Suprapubic skin (tissue), 4 donors: ENCODE measurements around the gene SLC10A1. TPM values are rescaled to one million over a fixed set of nuclear protein-coding genes. Genes with fewer than 3 reads are reported as not detected.

Experiments
- DNase-seq, 2 donors: peaks; one replicate each; pipeline ENCODE4 v3.0.0-alpha.2; 2019; ENCODE audit warnings: low spot score in 2 of 2
- H3K27ac ChIP-seq: fragments of 200-600 bp; sonication (generic); one replicate; pipeline ENCODE4 v1.5.1; 2019
- H3K27me3 ChIP-seq: fragments of 200-600 bp; sonication (generic); one replicate; pipeline ENCODE4 v1.5.1; 2019
- H3K36me3 ChIP-seq: fragments of 200-600 bp; sonication (generic); one replicate; pipeline ENCODE4 v1.5.1; 2019
- H3K4me1 ChIP-seq: fragments of 200-600 bp; sonication (generic); one replicate; pipeline ENCODE4 v1.5.1; 2019
- H3K4me3 ChIP-seq: fragments of 200-600 bp; sonication (generic); one replicate; pipeline ENCODE4 v1.5.1; 2019; ENCODE audit warnings: mild to moderate bottlenecking
- H3K9me3 ChIP-seq: fragments of 200-600 bp; sonication (generic); one replicate; pipeline ENCODE4 v1.5.1; 2019
- EP300 ChIP-seq: sonication (generic); formaldehyde crosslinking; IDR thresholded peaks from one replicate; pipeline ENCODE4 v1.6.1; 2017; ENCODE audit warnings: antibody characterized with exemption
- POLR2A ChIP-seq, 2 donors: fragments of 450-650 bp; IDR thresholded peaks; one replicate each; pipeline ENCODE4 v1.6.1; 2017; ENCODE audit warnings: antibody characterized with exemption in 2 of 2, mild to moderate bottlenecking in 2 of 2, moderate library complexity in 2 of 2
- POLR2AphosphoS5 ChIP-seq, 3 donors: sonication (generic); formaldehyde crosslinking; IDR thresholded peaks; one replicate each; pipeline ENCODE4 v1.6.1; 2017; ENCODE audit warnings: antibody characterized with exemption in 3 of 3
- WGBS: methylation state at CpG from one replicate; pipeline ENCODE4 v1.1.5; 2018; 5-methylcytosine and 5-hydroxymethylcytosine counted together
- total RNA-seq, 4 donors: library from RNA; depleted of rRNA; stranded (reverse); fragments of >200 nt; gene quantifications; one replicate each; pipeline ENCODE4 v1.1.0, GENCODE V29; 2016
- TF ChIP-seq, protein P1 (sequence below), 2 donors: fragments of 200-600 bp in 1 of 2; fragments of 450-650 bp in 1 of 2; sonication (generic) in 1 of 2; IDR thresholded peaks; one replicate each; pipeline ENCODE4 v1.5.1; 2016 to 2019; ENCODE audit warnings: antibody characterized with exemption in 2 of 2, mild to moderate bottlenecking in 1 of 2, moderate library complexity in 1 of 2

The SLC10A1 gene
- total RNA-seq, 4 donors from 2014 or later = not detected

DNA sequence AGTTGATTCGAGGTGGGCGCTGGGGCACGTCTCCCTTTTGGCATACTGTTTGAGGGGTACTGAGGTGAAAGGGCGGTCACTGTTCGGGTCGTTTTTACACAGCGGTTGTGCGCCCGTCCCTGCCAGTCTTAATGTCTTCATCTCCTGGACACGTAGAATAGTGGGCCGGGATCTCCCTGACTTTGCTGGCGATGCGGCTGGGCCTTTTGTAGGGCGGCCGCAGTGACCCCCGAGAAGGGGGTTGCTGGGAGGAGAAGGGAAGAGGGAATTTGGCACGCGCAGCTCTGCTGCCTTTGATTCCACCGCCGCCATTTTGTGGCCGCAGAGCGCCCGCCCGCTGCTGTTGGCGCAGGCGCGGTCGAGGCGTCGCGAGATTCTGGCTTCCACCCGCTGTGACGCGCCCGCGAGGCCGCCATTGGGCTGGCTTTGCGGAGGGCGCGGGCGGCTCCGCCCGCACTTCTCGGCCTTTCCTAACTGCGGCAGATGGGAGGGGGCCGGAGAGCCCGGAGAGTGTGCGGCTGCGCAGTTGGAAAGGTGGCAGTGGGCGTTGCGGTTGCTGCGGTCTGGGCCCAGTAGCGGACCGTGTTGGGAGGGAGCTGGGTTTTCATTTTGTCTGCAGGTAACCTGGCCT lies 29.6 kb downstream of the SLC10A1 start:
- DNase-seq = peak; percentile 93
- Histone ChIP-seq H3K4me3 (peak overlapping the region; percentile 66), H3K9me3 (no peaks in the 10 kb centered on the region), H3K27ac (peak overlapping the region; percentile 99), H3K4me1 (peaks cover 45% of the 10 kb centered on the region), H3K36me3 (peaks cover 44% of the 10 kb centered on the region), H3K27me3 (peaks cover under 1% of the 10 kb centered on the region)
- under 1% methylated on average over 25 of the region's 54 CpGs for WGBS
- TF ChIP-seq POLR2A (IDR thresholded peaks at IDR 0.05) = peak in 1 of 2 donors; percentile 82
- TF ChIP-seq EP300 = no peak
- TF ChIP-seq POLR2AphosphoS5 (IDR thresholded peaks at IDR 0.05) = peak; percentile 88 to 94 (median 92)

DNA sequence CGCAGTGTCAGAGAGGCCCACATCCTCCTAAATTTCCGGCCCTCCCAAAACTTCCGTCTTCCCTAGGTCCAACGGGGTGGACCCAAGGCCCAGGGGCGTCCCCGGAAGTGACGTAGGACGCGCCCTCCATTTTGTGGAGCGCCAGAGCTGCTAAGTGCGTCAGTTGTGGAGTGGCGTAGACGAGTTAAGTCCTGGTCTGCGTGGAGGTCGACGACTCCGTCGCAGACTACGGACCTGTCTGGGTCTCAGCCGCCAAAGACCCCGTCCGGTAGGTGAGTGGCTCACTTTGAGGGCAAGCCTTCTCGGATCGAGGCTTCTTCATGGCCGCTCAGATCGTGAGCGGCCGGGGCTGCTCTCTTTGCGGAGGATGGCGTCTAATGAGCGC lies 30.1 kb downstream of the SLC10A1 start, which contains the start of gene SRSF5:
Gene SRSF5 (plus strand): TSS at position 159 of the 385 bp plus-strand sequence. CDS start 1,015 bp downstream, outside the sequence.
- Histone ChIP-seq H3K4me1 (peaks cover 45% of the 10 kb centered on the region), H3K27me3 (peaks cover 4% of the 10 kb centered on the region), H3K27ac (peak within 1 kb of the TSS; percentile 99), H3K36me3 (peaks cover 39% of the 10 kb centered on the region), H3K9me3 (no peaks in the 10 kb centered on the region), H3K4me3 (peak within 1 kb of the TSS; percentile 66)
- TF ChIP-seq POLR2AphosphoS5 (IDR thresholded peaks at IDR 0.05) (peak; percentile 98 to 100 (median 100)), POLR2A (IDR thresholded peaks at IDR 0.05) (peak; percentile 92 to 99), EP300 (peak; percentile 17)
- TF ChIP-seq, protein P1, sequence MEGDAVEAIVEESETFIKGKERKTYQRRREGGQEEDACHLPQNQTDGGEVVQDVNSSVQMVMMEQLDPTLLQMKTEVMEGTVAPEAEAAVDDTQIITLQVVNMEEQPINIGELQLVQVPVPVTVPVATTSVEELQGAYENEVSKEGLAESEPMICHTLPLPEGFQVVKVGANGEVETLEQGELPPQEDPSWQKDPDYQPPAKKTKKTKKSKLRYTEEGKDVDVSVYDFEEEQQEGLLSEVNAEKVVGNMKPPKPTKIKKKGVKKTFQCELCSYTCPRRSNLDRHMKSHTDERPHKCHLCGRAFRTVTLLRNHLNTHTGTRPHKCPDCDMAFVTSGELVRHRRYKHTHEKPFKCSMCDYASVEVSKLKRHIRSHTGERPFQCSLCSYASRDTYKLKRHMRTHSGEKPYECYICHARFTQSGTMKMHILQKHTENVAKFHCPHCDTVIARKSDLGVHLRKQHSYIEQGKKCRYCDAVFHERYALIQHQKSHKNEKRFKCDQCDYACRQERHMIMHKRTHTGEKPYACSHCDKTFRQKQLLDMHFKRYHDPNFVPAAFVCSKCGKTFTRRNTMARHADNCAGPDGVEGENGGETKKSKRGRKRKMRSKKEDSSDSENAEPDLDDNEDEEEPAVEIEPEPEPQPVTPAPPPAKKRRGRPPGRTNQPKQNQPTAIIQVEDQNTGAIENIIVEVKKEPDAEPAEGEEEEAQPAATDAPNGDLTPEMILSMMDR (IDR thresholded peaks at IDR 0.05) = no peak
- DNase-seq = peak; percentile 98 to 99
- WGBS = 3% methylated on average over 6 of the region's 31 CpGs

DNA sequence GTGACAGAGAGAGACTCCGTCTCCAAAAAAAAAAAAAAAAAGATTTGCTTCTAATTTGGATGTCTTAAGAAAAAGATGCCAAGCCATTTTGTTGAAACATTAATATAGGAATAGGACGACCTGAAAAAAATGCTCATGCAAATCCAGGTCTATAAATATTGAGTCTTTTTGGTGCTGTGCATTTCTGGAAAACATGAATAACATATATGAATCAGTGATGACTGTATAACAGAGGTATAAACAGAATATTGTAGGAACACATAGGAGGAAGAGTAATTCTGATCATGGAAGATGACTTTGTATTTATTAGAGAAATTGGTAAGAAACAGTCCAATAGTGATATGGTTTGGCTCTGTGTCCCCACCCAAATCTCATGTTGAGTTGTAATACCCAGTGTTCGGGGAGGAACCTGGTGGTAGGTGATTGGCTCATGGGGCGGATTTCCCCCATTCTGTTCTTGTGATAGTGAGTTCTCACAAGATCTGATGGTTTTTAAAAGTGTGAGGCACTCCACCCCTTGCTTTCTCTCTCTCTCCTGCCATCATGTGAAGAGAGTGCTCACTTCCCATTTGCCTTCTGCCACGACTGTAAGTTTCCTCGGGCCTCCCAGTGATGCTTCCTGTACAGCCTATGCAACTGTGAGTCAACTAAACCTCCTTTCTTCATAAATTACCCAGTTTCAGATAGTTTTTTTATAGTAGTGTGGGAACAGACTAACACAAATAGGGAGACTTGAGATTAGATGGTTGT lies 33.1 kb downstream of the SLC10A1 start:
- Histone ChIP-seq H3K9me3 (no peaks in the 10 kb centered on the region), H3K4me1 (peaks cover 17% of the 10 kb centered on the region), H3K36me3 (peaks cover 10% of the 10 kb centered on the region), H3K27ac (no peak overlapping the region), H3K4me3 (no peak overlapping the region), H3K27me3 (peaks cover 4% of the 10 kb centered on the region)
- DNase-seq = no peak
- TF ChIP-seq POLR2A (IDR thresholded peaks at IDR 0.05) = no peak
- 82% methylated on average over 6 of the region's 6 CpGs for WGBS

DNA sequence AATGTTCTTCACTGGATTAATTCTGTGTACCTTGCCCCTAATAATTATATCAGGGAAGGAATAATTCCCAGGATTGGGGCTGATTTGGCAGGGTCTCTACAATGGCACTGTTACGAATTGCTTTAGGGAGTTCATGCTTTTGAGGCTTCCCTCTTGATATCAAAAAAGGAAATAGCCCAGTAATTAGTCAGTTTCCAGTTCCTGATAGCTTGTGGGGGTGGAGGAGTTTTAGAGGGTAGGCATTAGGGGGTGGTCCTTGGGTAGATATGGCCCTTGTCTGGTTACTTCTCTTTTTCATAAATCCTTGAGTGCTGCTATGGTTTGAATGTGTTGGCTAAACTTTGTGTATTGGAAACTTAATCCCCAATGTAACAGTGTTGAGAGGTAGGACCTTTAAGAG lies 36.2 kb downstream of the SLC10A1 start:
- H3K36me3 ChIP-seq = no peaks in the 10 kb centered on the region
- DNase-seq = no peak
- H3K4me1 ChIP-seq = peaks cover 4% of the 10 kb centered on the region
- H3K4me3 ChIP-seq = no peak overlapping the region
- no peak overlapping the region for H3K27ac ChIP-seq
- no peaks in the 10 kb centered on the region for H3K9me3 ChIP-seq
- 79% methylated on average over 1 of the region's 1 CpG for WGBS
- peaks cover 4% of the 10 kb centered on the region for H3K27me3 ChIP-seq
- TF ChIP-seq, protein P1 (IDR thresholded peaks at IDR 0.05) = no peak
- TF ChIP-seq POLR2A (IDR thresholded peaks at IDR 0.05) (no peak), EP300 (no peak), POLR2AphosphoS5 (IDR thresholded peaks at IDR 0.05) (no peak)

DNA sequence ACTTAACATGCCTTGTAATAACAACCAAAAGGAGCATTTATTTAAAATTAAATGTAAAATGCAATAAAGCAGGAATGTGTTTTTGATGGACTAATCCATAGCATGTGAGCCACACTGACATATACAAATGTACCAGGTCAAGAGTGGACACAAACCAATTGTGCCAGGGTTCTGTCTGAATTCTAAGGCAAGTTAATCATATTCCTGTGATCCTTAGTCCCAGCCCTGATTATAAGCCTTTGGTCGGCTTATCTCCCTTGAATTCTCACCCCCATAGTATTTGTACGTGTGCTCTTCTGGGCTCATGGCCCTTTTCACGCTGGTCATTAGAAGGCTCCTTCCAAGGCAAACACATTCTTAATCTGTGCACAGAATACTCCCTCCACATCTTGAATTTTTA lies 40.7 kb downstream of the SLC10A1 start:
- Histone ChIP-seq H3K36me3 (no peaks in the 10 kb centered on the region), H3K4me1 (peaks cover 8% of the 10 kb centered on the region), H3K27me3 (no peaks in the 10 kb centered on the region), H3K27ac (peak overlapping the region; percentile 76), H3K4me3 (no peak overlapping the region), H3K9me3 (no peaks in the 10 kb centered on the region)
- no peak for DNase-seq
- whole genome bisulfite sequencing = 94% methylated on average over 3 of the region's 3 CpGs
- no peak for TF ChIP-seq POLR2A (IDR thresholded peaks at IDR 0.05)
- no peak for TF ChIP-seq EP300
- no peak for TF ChIP-seq POLR2AphosphoS5 (IDR thresholded peaks at IDR 0.05)
- TF ChIP-seq, protein P1 (IDR thresholded peaks at IDR 0.05) = no peak

DNA sequence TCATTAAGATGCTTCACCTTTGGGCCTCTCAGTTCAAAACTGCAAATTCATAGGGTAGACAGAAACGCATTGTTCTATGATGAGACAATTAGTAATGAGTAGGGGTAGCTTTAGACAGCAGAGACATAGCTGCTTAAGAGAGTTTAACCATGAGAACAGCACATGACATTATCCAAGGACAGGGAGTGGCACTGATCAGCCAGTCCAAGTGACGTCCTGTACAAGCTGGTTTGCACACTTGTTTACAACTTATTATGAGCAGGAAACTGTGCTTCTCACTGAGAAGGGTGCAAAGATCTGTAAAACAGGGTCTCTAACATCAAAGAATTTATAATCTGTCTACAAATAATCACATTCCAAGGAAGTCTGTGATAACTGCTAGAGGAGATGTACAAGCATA lies 41.3 kb downstream of the SLC10A1 start:
- no peaks in the 10 kb centered on the region for H3K9me3 ChIP-seq
- 61% methylated on average over 2 of the region's 2 CpGs for WGBS
- DNase-seq = no peak
- no peak overlapping the region for H3K4me3 ChIP-seq
- H3K27me3 ChIP-seq = no peaks in the 10 kb centered on the region
- TF ChIP-seq, protein P1 (IDR thresholded peaks at IDR 0.05) = no peak
- TF ChIP-seq POLR2AphosphoS5 (IDR thresholded peaks at IDR 0.05) (no peak), POLR2A (IDR thresholded peaks at IDR 0.05) (no peak), EP300 (no peak)
- H3K4me1 ChIP-seq = peaks cover 8% of the 10 kb centered on the region
- H3K36me3 ChIP-seq = no peaks in the 10 kb centered on the region
- H3K27ac ChIP-seq = peak overlapping the region; percentile 76
